H1 (cell line): ENCODE data around the gene SOCS6. TPM values are rescaled to one million over a fixed set of nuclear protein-coding genes. Genes with fewer than 3 reads are reported as not detected.

Source experiments
- CTCF ChIA-PET: fragments of 300-600 bp; sonication (Branson Sonifier 250); formaldehyde crosslinking; loops from one replicate; lab custom pipeline; 2021; ENCODE audit not compliant: partially characterized antibody; lab: Charles Lee
- POLR2A ChIA-PET: fragments of 300-600 bp; sonication (Branson Sonifier 250); formaldehyde crosslinking; loops from one replicate; lab custom pipeline; 2021; ENCODE audit warnings: inconsistent platforms; ENCODE audit not compliant: partially characterized antibody; lab: Charles Lee
- DNase-seq, 2 experiments: peaks; one replicate each; pipeline versions ENCODE4 v3.0.0 to v3.0.0-alpha.2; 2010 to 2022; ENCODE audit warnings: low spot score in 2 of 2, low read depth in 1 of 2, mixed read lengths in 1 of 2
- FAIRE-seq: peaks from 2 replicates; lab custom pipeline; 2011; peaks lifted over from hg19 to GRCh38; lab: Jason Lieb, UNC
- H2AFZ ChIP-seq: 2 replicates; pipeline ENCODE4 v1.8.1; 2012; ENCODE audit warnings: low read length, inconsistent platforms
- H2AK5ac ChIP-seq: 2 replicates; pipeline ENCODE4 v1.6.1; 2013; ENCODE audit warnings: low read depth, low read length
- H2BK120ac ChIP-seq: replicated peaks from 2 replicates; pipeline ENCODE3; 2013; ENCODE audit warnings: low read depth, low read length, inconsistent platforms
- H2BK12ac ChIP-seq: 2 replicates; pipeline ENCODE4 v1.6.1; 2013; ENCODE audit warnings: low read depth, low read length
- H2BK15ac ChIP-seq: 2 replicates; pipeline ENCODE4 v1.6.1; 2013; ENCODE audit warnings: low read length
- H2BK20ac ChIP-seq: 2 replicates; pipeline ENCODE4 v1.6.1; 2013; ENCODE audit warnings: low read length
- H2BK5ac ChIP-seq: 2 replicates; pipeline ENCODE4 v1.6.1; 2013; ENCODE audit warnings: low read depth, low read length
- H3K14ac ChIP-seq: 2 replicates; pipeline ENCODE4 v1.6.1; 2013; ENCODE audit warnings: inconsistent platforms; ENCODE audit not compliant: insufficient read length
- H3K18ac ChIP-seq: 2 replicates; pipeline ENCODE4 v1.6.1; 2013; ENCODE audit warnings: low read length; ENCODE audit errors: extremely low read depth
- H3K23ac ChIP-seq: 2 replicates; pipeline ENCODE4 v1.6.1; 2013; ENCODE audit warnings: inconsistent platforms; ENCODE audit not compliant: insufficient read length
- H3K23me2 ChIP-seq: 2 replicates; pipeline ENCODE4 v1.6.1; 2013; ENCODE audit warnings: low read depth, low read length
- H3K27ac ChIP-seq: 2 replicates; pipeline ENCODE4 v1.6.1; 2011; ENCODE audit warnings: low read depth, low read length, inconsistent platforms
- H3K27me3 ChIP-seq, 4 experiments: replicated peaks in 1 of 4; 1 replicate in 1 of 4; 2 replicates in 3 of 4; pipeline versions ENCODE4 v1.6.1 to v1.8.1; 2011 to 2013; ENCODE audit warnings: low read length in 3 of 4, mild to moderate bottlenecking in 3 of 4, inconsistent platforms in 2 of 4, mixed read lengths in 2 of 4, moderate library complexity in 1 of 4; ENCODE audit not compliant: control insufficient read depth in 3 of 4, insufficient read depth in 3 of 4; ENCODE audit errors: extremely low read depth in 1 of 4
- H3K36me3 ChIP-seq, 4 experiments: 2 replicates each; pipeline versions ENCODE4 v1.6.1 to v1.8.1; 2011 to 2013; ENCODE audit warnings: mild to moderate bottlenecking in 4 of 4, low read length in 3 of 4, moderate library complexity in 2 of 4, control low read depth in 1 of 4, inconsistent platforms in 1 of 4; ENCODE audit not compliant: insufficient read depth in 4 of 4, control insufficient read depth in 2 of 4
- H3K4ac ChIP-seq: replicated peaks from 2 replicates; pipeline ENCODE3; 2013; ENCODE audit warnings: low read length, low read depth, mixed read lengths, inconsistent platforms; ENCODE audit not compliant: insufficient read length
- H3K4me1 ChIP-seq, 4 experiments: replicated peaks in 1 of 4; 1 replicate in 1 of 4; 2 replicates in 3 of 4; pipeline versions ENCODE4 v1.6.1 to v1.8.1; 2011 to 2013; ENCODE audit warnings: low read length in 3 of 4, inconsistent platforms in 2 of 4, mixed read lengths in 1 of 4; ENCODE audit not compliant: insufficient read depth in 4 of 4, control insufficient read depth in 3 of 4
- H3K4me2 ChIP-seq, 2 experiments: 2 replicates each; pipeline versions ENCODE4 v1.6.1 to v1.8.1; 2011 to 2013; ENCODE audit warnings: low read depth in 2 of 2, low read length in 2 of 2, control low read depth in 1 of 2, inconsistent platforms in 1 of 2, mild to moderate bottlenecking in 1 of 2; ENCODE audit not compliant: insufficient read depth in 1 of 2
- H3K4me3 ChIP-seq, 4 experiments: fragments of 200-600, 300-600 bp in 1 of 4; sonication (generic), shearing (Covaris generic), sonication (Bioruptor Twin) in 1 of 4; 2 replicates each; pipeline versions ENCODE4 v1.5.1 to v1.8.1; 2011 to 2016; ENCODE audit warnings: low read length in 4 of 4, low read depth in 3 of 4, control low read depth in 2 of 4, inconsistent platforms in 2 of 4, mild to moderate bottlenecking in 2 of 4, mixed read lengths in 1 of 4, moderate library complexity in 1 of 4; ENCODE audit not compliant: insufficient read depth in 2 of 4; ENCODE audit errors: extremely low read depth in 1 of 4
- H3K56ac ChIP-seq: replicated peaks from 2 replicates; pipeline ENCODE3; 2013; ENCODE audit warnings: low read depth, mild to moderate bottlenecking, mixed read lengths, low read length, inconsistent platforms; ENCODE audit not compliant: insufficient read length
- H3K79me1 ChIP-seq: 2 replicates; pipeline ENCODE4 v1.6.1; 2013; ENCODE audit warnings: low read depth, low read length, control low read depth
- H3K79me2 ChIP-seq, 2 experiments: 2 replicates each; pipeline versions ENCODE4 v1.6.1 to v1.8.1; 2012 to 2013; ENCODE audit warnings: low read length in 2 of 2, mild to moderate bottlenecking in 2 of 2, inconsistent platforms in 1 of 2; ENCODE audit not compliant: insufficient read depth in 2 of 2, control insufficient read depth in 1 of 2
- H3K9ac ChIP-seq, 4 experiments: replicated peaks in 1 of 4; 1 replicate in 1 of 4; 2 replicates in 3 of 4; pipeline versions ENCODE4 v1.6.1 to v1.8.1; 2011 to 2013; ENCODE audit warnings: low read depth in 3 of 4, low read length in 3 of 4, control low read depth in 2 of 4, mild to moderate bottlenecking in 2 of 4, moderate library complexity in 2 of 4, inconsistent platforms in 1 of 4; ENCODE audit errors: extremely low read depth in 1 of 4
- H3K9me3 ChIP-seq, 2 experiments: 2 replicates each; pipeline versions ENCODE4 v1.6.1 to v1.8.1; 2012 to 2013; ENCODE audit warnings: mild to moderate bottlenecking in 2 of 2, moderate library complexity in 2 of 2, control low read depth in 1 of 2, inconsistent platforms in 1 of 2, low read depth in 1 of 2, low read length in 1 of 2, mixed read lengths in 1 of 2; ENCODE audit not compliant: insufficient read depth in 2 of 2
- H4K20me1 ChIP-seq, 2 experiments: replicated peaks in 1 of 2; 2 replicates each; pipeline versions ENCODE3 to v1.8.1; 2011 to 2013; ENCODE audit warnings: inconsistent platforms in 2 of 2, low read length in 2 of 2, mild to moderate bottlenecking in 1 of 2; ENCODE audit not compliant: insufficient read depth in 2 of 2, control insufficient read depth in 1 of 2
- H4K5ac ChIP-seq: 2 replicates; pipeline ENCODE4 v1.6.1; 2013; ENCODE audit warnings: low read length, low read depth, mixed read lengths, inconsistent platforms; ENCODE audit not compliant: insufficient read length
- H4K8ac ChIP-seq: 2 replicates; pipeline ENCODE4 v1.8.0; 2013; ENCODE audit warnings: mild to moderate bottlenecking, moderate library complexity, low read length, inconsistent platforms; ENCODE audit not compliant: insufficient read depth; ENCODE audit errors: extremely low read depth
- H4K91ac ChIP-seq: replicated peaks from 2 replicates; pipeline ENCODE3; 2013; ENCODE audit warnings: low read length, mixed read lengths, inconsistent platforms; ENCODE audit not compliant: insufficient read length
- BCL11A ChIP-seq, 2 experiments: IDR thresholded peaks; one replicate each; pipeline ENCODE4 v1.6.1; 2011; ENCODE audit warnings: low read depth in 2 of 2, low read length in 2 of 2, mild to moderate bottlenecking in 2 of 2
- CREB1 ChIP-seq: IDR thresholded peaks from 2 replicates; pipeline ENCODE4 v1.6.1; 2012; ENCODE audit warnings: inconsistent platforms
- E2F6 ChIP-seq: IDR thresholded peaks from 2 replicates; pipeline ENCODE4 v1.6.1; 2012; ENCODE audit warnings: inconsistent platforms
- FOSL1 ChIP-seq: IDR thresholded peaks from 2 replicates; pipeline ENCODE4 v1.6.1; 2011; ENCODE audit warnings: mild to moderate bottlenecking, low read depth, low read length, moderate library complexity; ENCODE audit not compliant: insufficient read depth
- GABPA ChIP-seq: IDR thresholded peaks from 2 replicates; pipeline ENCODE4 v1.6.1; 2011; ENCODE audit warnings: mild to moderate bottlenecking, low read length, moderate library complexity, borderline replicate concordance; ENCODE audit not compliant: insufficient read depth
- HDAC2 ChIP-seq, 2 experiments: fragments of 300-600 bp in 1 of 2; sonication (generic) in 1 of 2; IDR thresholded peaks; 2 replicates each; pipeline ENCODE4 v1.6.1; 2011 to 2012; ENCODE audit warnings: low read depth in 2 of 2, low read length in 2 of 2, mild to moderate bottlenecking in 2 of 2, moderate library complexity in 2 of 2, borderline replicate concordance in 1 of 2, inconsistent platforms in 1 of 2
- JUN ChIP-seq: IDR thresholded peaks from 2 replicates; pipeline ENCODE4 v1.6.1; 2011; ENCODE audit warnings: low read depth, mild to moderate bottlenecking, improper control_type of control experiment, low read length
- KDM4A ChIP-seq: IDR thresholded peaks from one replicate; pipeline ENCODE4 v1.7.1; 2012; ENCODE audit warnings: low read depth, mild to moderate bottlenecking, moderate library complexity, low read length, inconsistent platforms; ENCODE audit not compliant: severe bottlenecking
- KDM5A ChIP-seq: fragments of 200-600 bp; IDR thresholded peaks from 2 replicates; pipeline ENCODE4 v1.7.1; 2012; ENCODE audit warnings: mild to moderate bottlenecking, low read length, inconsistent platforms, mixed read lengths
- RBBP5 ChIP-seq: IDR thresholded peaks from 2 replicates; pipeline ENCODE4 v1.7.1; 2012; ENCODE audit warnings: low read depth, mild to moderate bottlenecking, inconsistent platforms, low read length, moderate library complexity, borderline replicate concordance
- SP1 ChIP-seq: IDR thresholded peaks from 2 replicates; pipeline ENCODE4 v1.6.1; 2011; ENCODE audit warnings: low read depth, low read length
- SP4 ChIP-seq: IDR thresholded peaks from 2 replicates; pipeline ENCODE4 v1.6.1; 2012; ENCODE audit warnings: low read length, inconsistent platforms
- USF2 ChIP-seq: IDR thresholded peaks from 2 replicates; pipeline ENCODE4 v1.6.1; 2011; ENCODE audit warnings: low read length, improper control_type of control experiment
- WGBS, 2 experiments: shearing (Covaris generic) in 1 of 2; methylation state at CpG; one replicate each; pipeline versions ENCODE4 v1.1.6 to v1.1.7; 2013 to 2015; ENCODE audit warnings: low lambda C conversion rate in 2 of 2, mixed read lengths in 2 of 2, inconsistent platforms in 1 of 2, low coverage in 1 of 2, missing lambda C conversion rate in 1 of 2; ENCODE audit not compliant: insufficient replicate concordance in 2 of 2, insufficient coverage in 1 of 2, insufficient read length in 1 of 2; ENCODE audit errors: extremely low coverage in 1 of 2, missing lambda C conversion rate in 1 of 2; 5-methylcytosine and 5-hydroxymethylcytosine counted together
- polyA plus RNA-seq, 7 experiments: library from polyadenylated mRNA; depleted of rRNA in 3 of 7; stranded (reverse) in 5 of 7; unstranded in 2 of 7; fragments of >200 nt in 5 of 7; fragments of 200-250 nt in 2 of 7; gene quantifications; 1 replicate in 5 of 7; 2 replicates in 1 of 7; 4 replicates in 1 of 7; pipeline versions ENCODE4 v1.2.1 to v1.2.3, GENCODE V29; 2011 to 2013; ENCODE audit warnings: missing spikeins in 2 of 7, mixed read lengths in 2 of 7
- total RNA-seq: library from RNA; stranded (reverse); fragmentation: NEBNext Ultra II Directional; extraction: Animal tissue kit (Norgen Biotek cat#: 25700); gene quantifications from 2 replicates; pipeline ENCODE4 v1.2.1, GENCODE V29; 2021

SOCS6 gene
- total and polyA plus RNA-seq, 2 of the 8 experiments (the other 6 are each of a cell fraction or from before 2014, with no cell fraction given), result 9.1 to 22.9 TPM

- Histone ChIP-seq H2BK120ac (no peak overlapping the region), H4K5ac (no peak overlapping the region), H2BK12ac (no peak overlapping the region), H3K56ac (no peak overlapping the region), H2BK20ac (no peak overlapping the region), H3K18ac (no peak overlapping the region), H3K9me3 (no peaks in the 10 kb centered on the region), H3K23ac (no peak overlapping the region), H2BK15ac (no peak overlapping the region), H2BK5ac (no peak overlapping the region), H3K79me2 (no peaks in the 10 kb centered on the region), H3K27me3 (no peaks in the 10 kb centered on the region), H3K36me3 (no peaks in the 10 kb centered on the region), H3K4me1 (no peaks in the 10 kb centered on the region), H3K23me2 (no peaks in the 10 kb centered on the region), H4K8ac (no peak overlapping the region), H3K4ac (no peak overlapping the region), H3K14ac (no peak overlapping the region), H2AFZ (no peak overlapping the region), H4K91ac (no peak overlapping the region), H3K4me2 (no peak overlapping the region), H4K20me1 (no peaks in the 10 kb centered on the region), H2AK5ac (no peak overlapping the region), H3K4me3 (no peak overlapping the region), H3K79me1 (no peaks in the 10 kb centered on the region), H3K27ac (no peak overlapping the region), H3K9ac (no peak overlapping the region)
- POLR2A ChIA-PET, result no interaction called here
- DNase-seq, result no peak
- FAIRE-seq, result no peak
- CTCF ChIA-PET, result interaction anchor here (0.9 to 1.1 kb wide), 2 partner anchors 62 to 193 kb away, joined by 4 to 7 read pairs; no protein-coding TSS in a partner anchor
- WGBS, 2 experiments, result 63% methylated on average over 4 of the region's 4 CpGs; no CpG with 5 or more reads in 1 of the 2 experiments
- TF ChIP-seq SP1 (no peak), KDM5A (no peak), E2F6 (no peak), USF2 (no peak), CREB1 (no peak), BCL11A (IDR thresholded peaks at IDR 0.05; ENCODE audit: low read depth in 2 of 2, low read length in 2 of 2) (no peak), SP4 (no peak), HDAC2 (IDR thresholded peaks at IDR 0.05; ENCODE audit: borderline replicate concordance in 1 of 2, low read depth in 2 of 2, low read length in 2 of 2) (no peak), JUN (no peak), FOSL1 (no peak), RBBP5 (no peak), GABPA (no peak), KDM4A (no peak)
Measured at GRCh38 chr18:70256994-70257393, 31.9 kb upstream of the SOCS6 start.
